Loucy (cell line): Measurements from ENCODE around the gene CASQ1.
A peak's percentile ranks its signal among the peaks of the same experiment; 100 is the strongest.

Experiments
- H2AFZ ChIP-seq: fragments of 200-600 bp; sonication (generic); 2 replicates; pipeline ENCODE4 v1.6.0; 2016; ENCODE audit warnings: antibody characterized with exemption, mild to moderate bottlenecking, low read length, moderate library complexity
- H3F3A ChIP-seq: fragments of 200-600 bp; 2 replicates; pipeline ENCODE4 v1.6.0; 2016; ENCODE audit warnings: antibody characterized with exemption, low read depth, mild to moderate bottlenecking
- H3K27me3 ChIP-seq: fragments of 200-600 bp; sonication (generic); 2 replicates; pipeline ENCODE4 v1.6.1; 2014; ENCODE audit warnings: low read length, mild to moderate bottlenecking; ENCODE audit not compliant: insufficient read depth, poor library complexity, severe bottlenecking
- H3K36me3 ChIP-seq: fragments of 200-600 bp; sonication (generic); 2 replicates; pipeline ENCODE4 v1.6.1; 2016; ENCODE audit warnings: low read length; ENCODE audit not compliant: insufficient read depth
- H3K4me1 ChIP-seq: fragments of 200-600 bp; sonication (generic); 2 replicates; pipeline ENCODE4 v1.5.1; 2014; ENCODE audit warnings: low read length, mild to moderate bottlenecking; ENCODE audit not compliant: insufficient read depth, poor library complexity, severe bottlenecking
- H3K4me2 ChIP-seq: fragments of 200-600 bp; sonication (generic); 2 replicates; pipeline ENCODE4 v1.6.0; 2014; ENCODE audit warnings: antibody characterized with exemption, low read length, low read depth, mild to moderate bottlenecking; ENCODE audit not compliant: poor library complexity, severe bottlenecking
- H3K4me3 ChIP-seq: fragments of 200-600 bp; sonication (generic); 2 replicates; pipeline ENCODE4 v1.5.1; 2014; ENCODE audit warnings: low read length, mild to moderate bottlenecking, mixed read lengths; ENCODE audit not compliant: poor library complexity, severe bottlenecking
- H3K79me2 ChIP-seq: fragments of 200-600 bp; sonication (generic); 2 replicates; pipeline ENCODE4 v1.6.1; 2014; ENCODE audit warnings: low read length; ENCODE audit not compliant: insufficient read depth
- H3K9ac ChIP-seq: fragments of 200-600 bp; sonication (generic); 2 replicates; pipeline ENCODE4 v1.6.0; 2014; ENCODE audit warnings: mild to moderate bottlenecking, low read depth, low read length, moderate library complexity; ENCODE audit not compliant: poor library complexity, severe bottlenecking
- H3K9me2 ChIP-seq: fragments of 200-600 bp; sonication (generic); replicated peaks from 2 replicates; pipeline ENCODE4 v1.6.1; 2016; ENCODE audit warnings: low read depth, low read length, mixed read lengths
- H3K9me3 ChIP-seq: fragments of 200-600 bp; sonication (generic); 2 replicates; pipeline ENCODE4 v1.6.1; 2014; ENCODE audit warnings: mild to moderate bottlenecking, antibody characterized with exemption, low read length, low read depth; ENCODE audit not compliant: insufficient read depth
- H4K20me1 ChIP-seq: fragments of 200-600 bp; sonication (generic); 2 replicates; pipeline ENCODE4 v1.6.0; 2014; ENCODE audit warnings: antibody characterized with exemption, low read length, mild to moderate bottlenecking; ENCODE audit not compliant: insufficient read depth, poor library complexity, severe bottlenecking
- CTCF ChIP-seq: fragments of 200-600 bp; sonication (generic); conservative IDR thresholded peaks from 2 replicates; pipeline ENCODE4 v1.5.1; 2014; ENCODE audit warnings: mild to moderate bottlenecking, antibody characterized with exemption, low read length
- EZH2phosphoT487 ChIP-seq: fragments of 200-600 bp; IDR thresholded peaks from 2 replicates; pipeline ENCODE4 v1.6.1; 2018; ENCODE audit warnings: antibody characterized with exemption, mild to moderate bottlenecking, moderate library complexity, borderline replicate concordance

CASQ1 gene

DNA sequence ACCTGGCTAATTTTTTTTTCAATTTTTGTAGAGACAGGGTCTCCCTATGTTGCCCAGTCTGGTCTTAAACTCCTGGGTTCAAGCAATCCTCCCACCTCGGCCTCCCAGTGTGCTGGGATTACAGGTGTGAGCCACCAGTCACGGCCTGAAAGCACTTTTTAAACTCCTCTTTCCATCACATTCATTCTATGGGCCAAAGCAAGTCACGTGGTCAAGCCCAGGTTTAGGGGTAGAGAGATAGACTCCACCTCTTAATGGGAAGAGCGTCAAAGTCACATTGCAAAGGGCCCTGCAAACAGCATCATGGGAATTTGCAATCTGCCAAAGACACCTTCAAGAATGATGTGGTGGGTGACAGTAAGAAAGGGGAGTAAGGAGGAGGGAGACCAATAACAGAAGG is 31.8 kb upstream of the CASQ1 start:
- no peak overlapping the region for H3K9ac ChIP-seq
- no peaks in the 10 kb centered on the region for H4K20me1 ChIP-seq
- H2AFZ ChIP-seq, result no peak overlapping the region
- H3K4me2 ChIP-seq, result no peak overlapping the region
- no peak overlapping the region for H3K4me3 ChIP-seq
- H3F3A ChIP-seq, result no peaks in the 10 kb centered on the region
- no peaks in the 10 kb centered on the region for H3K9me2 ChIP-seq
- H3K36me3 ChIP-seq, result no peaks in the 10 kb centered on the region
- H3K4me1 ChIP-seq, result no peaks in the 10 kb centered on the region
- no peaks in the 10 kb centered on the region for H3K27me3 ChIP-seq
- no peak for TF ChIP-seq EZH2phosphoT487
- TF ChIP-seq CTCF, result no peak
- no peaks in the 10 kb centered on the region for H3K79me2 ChIP-seq
- no peaks in the 10 kb centered on the region for H3K9me3 ChIP-seq

DNA sequence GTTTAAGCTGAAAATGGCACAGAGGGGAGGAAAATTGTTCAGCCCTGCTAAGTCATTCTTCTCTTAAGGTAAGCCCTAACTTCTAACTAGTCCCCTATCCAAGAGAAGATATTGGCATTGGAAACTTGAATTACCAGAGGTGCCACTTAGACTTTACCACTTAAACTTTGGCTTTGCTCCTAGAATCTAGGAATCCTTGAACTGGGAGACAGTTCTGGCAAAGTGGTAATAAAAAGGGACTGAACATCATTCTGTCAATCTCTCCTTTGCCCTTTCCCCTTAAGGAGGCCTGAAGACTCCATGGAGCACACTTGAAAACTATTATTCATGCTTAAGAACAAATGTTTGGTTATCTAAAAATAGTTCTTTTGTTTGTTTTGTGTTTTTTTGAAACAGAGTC is 30.5 kb upstream of the CASQ1 start:
- H3K79me2 ChIP-seq, result no peaks in the 10 kb centered on the region
- H3K4me1 ChIP-seq, result no peaks in the 10 kb centered on the region
- H2AFZ ChIP-seq, result no peak overlapping the region
- H3K9ac ChIP-seq, result no peak overlapping the region
- no peaks in the 10 kb centered on the region for H4K20me1 ChIP-seq
- no peak overlapping the region for H3K4me3 ChIP-seq
- no peaks in the 10 kb centered on the region for H3K36me3 ChIP-seq
- no peak for TF ChIP-seq EZH2phosphoT487
- TF ChIP-seq CTCF, result no peak
- no peaks in the 10 kb centered on the region for H3F3A ChIP-seq
- H3K4me2 ChIP-seq, result no peak overlapping the region
- no peaks in the 10 kb centered on the region for H3K9me3 ChIP-seq
- no peaks in the 10 kb centered on the region for H3K27me3 ChIP-seq
- H3K9me2 ChIP-seq, result no peaks in the 10 kb centered on the region

DNA sequence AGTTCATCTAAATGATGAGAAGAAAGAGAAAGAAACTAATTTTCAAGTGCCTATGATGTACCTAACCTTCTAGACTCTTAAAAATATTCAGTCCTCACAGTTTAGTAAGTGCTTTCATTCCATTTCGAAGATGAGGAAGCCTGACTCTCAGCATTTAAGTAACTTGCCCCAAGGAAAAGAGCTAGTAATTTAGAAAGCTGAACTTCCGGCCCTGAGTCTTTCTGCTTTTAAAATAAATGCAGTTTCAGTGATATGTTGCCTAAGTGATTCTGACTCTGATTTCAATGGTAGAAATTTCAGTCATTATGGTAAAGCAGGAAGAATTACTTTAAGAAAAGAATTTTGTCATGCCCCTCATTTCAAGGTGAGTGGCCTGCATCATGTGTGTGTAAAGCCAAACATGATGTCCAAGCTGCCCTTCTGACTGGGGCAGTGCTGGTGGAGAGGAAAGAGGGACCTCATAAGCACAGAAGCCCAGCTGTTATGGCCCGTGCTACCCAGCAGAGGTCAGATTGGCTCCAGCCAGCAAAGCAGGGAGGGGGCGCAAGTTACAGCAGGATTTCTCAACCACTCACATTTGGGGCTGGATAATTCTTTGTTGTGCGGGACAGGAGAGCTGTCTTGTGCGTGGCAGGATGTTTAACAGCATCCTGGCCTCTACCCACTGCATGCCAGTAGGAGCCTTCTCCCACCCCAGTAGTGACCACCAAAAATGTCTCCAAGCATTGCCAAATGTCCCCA is 28.2 kb upstream of the CASQ1 start:
- H3K9me3 ChIP-seq, result no peaks in the 10 kb centered on the region
- no peak overlapping the region for H3K9ac ChIP-seq
- H3K9me2 ChIP-seq, result no peaks in the 10 kb centered on the region
- no peaks in the 10 kb centered on the region for H3K27me3 ChIP-seq
- no peak overlapping the region for H3K4me3 ChIP-seq
- 0 out of 2 replicates have a peak overlapping the region, but pooled peaks have one; percentile 20 for H2AFZ ChIP-seq
- H3K4me2 ChIP-seq, result no peak overlapping the region
- H3K79me2 ChIP-seq, result no peaks in the 10 kb centered on the region
- TF ChIP-seq CTCF (peak; percentile 75), EZH2phosphoT487 (no peak)
- H3F3A ChIP-seq, result no peaks in the 10 kb centered on the region
- peaks cover 5% of the 10 kb centered on the region for H3K4me1 ChIP-seq
- no peaks in the 10 kb centered on the region for H4K20me1 ChIP-seq
- H3K36me3 ChIP-seq, result no peaks in the 10 kb centered on the region
